Activated CD4-positive, CD25-positive, alpha-beta regulatory T cell treated with anti-CD3 and anti-CD28 coated beads, Interleukin-2, amount 50 U/mL, for 16 hours (primary cell): ENCODE data around the gene SELENOW.
"Not testable (repeated sequence)": the region's sequence is repeated elsewhere in the genome, so short reads cannot be mapped to it uniquely, and the experiment has no call there.

Experiments used
- DNase-seq: peaks from one replicate; pipeline ENCODE4 v3.0.0-alpha.2; 2020; ENCODE audit warnings: low read depth, low spot score

Gene SELENOW

DNA sequence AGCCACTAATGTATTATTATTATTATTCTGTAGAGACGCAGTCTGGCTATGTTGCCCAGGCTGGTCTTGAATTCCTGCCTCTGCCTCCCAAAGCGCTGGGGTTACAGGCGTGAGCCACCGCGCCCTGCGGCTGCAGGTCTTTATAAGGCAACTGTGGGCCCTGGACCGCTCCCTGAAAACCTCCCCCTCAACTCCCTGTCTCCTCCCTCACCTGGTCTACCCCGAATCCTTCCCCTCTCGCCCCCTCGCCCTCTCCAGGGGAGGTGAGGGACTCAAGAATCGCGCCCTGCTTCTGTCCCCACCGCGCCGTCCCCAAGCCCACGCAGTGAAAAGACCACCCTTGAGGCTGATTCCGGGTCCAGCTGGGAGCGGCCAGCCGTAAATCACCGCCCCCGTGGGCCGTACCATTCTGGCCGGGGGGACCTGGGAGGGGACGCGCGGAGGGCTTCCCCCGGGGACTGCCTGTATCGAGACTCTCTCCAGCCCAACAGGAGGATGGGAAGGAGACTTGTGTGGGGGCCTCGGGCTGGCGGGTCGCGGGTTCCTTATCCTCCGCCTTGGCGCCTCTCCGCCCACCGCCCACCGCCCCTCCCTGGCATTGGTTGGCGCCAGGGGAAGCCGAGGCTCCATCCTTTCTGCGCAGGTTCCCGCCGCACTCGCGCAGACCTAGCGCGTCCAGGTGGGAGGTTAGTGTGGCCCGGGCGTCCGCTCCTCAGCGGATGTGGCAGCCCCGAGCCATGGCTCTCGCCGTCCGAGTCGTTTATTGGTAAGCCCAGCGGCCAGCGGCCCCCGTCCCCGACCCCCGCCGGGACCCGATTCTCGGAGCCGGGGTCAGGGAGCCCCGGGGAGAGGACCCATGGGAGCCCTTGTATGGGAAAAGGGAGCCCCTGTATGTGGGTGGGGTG is at the start of gene SELENOW:
TSS of gene SELENOW (plus strand) at position 655 of the 905 bp plus-strand sequence. CDS start at position 738, 83 bp downstream.
- peak; percentile 49 for DNase-seq

- no peak for DNase-seq
These were observed 49.1 kb upstream of the SELENOW start for GRCh38 chr19:47729468-47729798.

DNA sequence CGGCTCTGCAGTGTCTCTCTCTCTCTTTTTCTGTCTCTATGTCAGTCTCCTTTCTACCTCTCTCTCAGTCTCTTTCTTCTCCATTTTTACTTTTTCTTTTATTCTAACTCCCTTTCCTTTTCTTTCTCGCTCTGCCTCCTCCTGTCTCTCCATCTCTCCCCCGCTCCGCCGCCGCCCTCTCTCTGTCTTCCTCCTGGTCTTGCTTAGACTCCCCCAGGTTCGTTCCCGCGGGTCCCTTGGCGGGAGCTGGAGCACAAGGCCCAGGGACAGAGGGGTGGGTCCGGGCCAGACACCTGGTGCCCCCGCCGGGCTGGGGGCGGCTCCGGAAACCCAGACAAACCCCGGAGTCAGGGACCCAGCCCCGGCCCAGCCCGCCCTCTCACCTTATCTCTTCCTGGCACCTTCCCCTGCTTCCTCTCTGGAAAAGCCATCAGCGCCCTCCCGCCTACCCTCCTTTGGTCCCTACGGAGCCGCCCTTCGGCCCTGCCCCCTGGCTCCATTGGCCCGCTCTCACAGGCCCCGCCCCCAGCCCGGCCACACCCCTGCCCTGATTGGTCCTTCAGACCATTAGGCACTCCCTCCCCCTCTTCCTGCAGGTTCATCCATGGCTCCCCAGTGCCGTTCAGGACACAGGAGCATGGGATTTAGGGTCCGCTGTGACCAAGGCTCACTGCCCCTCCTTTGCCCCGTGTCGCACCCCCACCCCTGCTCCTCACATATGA is 48.5 kb upstream of the SELENOW start:
- no peak for DNase-seq

GRCh38 chr19:47730521-47730889 is 48.0 kb upstream of the SELENOW start:
- no peak for DNase-seq

DNA sequence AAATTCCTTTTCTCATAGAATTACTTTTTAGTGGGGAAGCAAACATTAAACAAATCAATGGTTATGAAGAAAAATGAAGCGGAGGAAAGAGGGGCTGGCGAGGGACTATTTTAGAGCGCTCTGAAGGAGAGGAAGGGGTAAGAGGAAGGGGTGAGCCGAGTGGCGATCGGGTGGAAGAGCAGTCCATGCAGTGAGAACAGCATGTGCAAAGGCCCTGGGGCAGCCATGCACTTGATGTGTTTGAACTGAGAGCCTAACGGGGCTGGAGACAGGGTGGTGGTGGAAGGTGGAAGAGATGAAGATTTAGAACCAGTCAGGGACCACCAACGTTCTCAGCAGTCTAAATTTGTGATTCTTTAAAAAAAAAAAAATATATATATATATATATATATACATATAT is 47.6 kb upstream of the SELENOW start:
- no peak for DNase-seq

- no peak for DNase-seq
These were observed 43.4 kb upstream of the SELENOW start for GRCh38 chr19:47735131-47735530.

GRCh38 chr19:47740866-47741519 is 37.5 kb upstream of the SELENOW start:
- DNase-seq: no peak

GRCh38 chr19:47741544-47742140 is 36.9 kb upstream of the SELENOW start:
- no peak for DNase-seq

- DNase-seq: no peak
These were observed 35.9 kb upstream of the SELENOW start for GRCh38 chr19:47742634-47743033.

DNA sequence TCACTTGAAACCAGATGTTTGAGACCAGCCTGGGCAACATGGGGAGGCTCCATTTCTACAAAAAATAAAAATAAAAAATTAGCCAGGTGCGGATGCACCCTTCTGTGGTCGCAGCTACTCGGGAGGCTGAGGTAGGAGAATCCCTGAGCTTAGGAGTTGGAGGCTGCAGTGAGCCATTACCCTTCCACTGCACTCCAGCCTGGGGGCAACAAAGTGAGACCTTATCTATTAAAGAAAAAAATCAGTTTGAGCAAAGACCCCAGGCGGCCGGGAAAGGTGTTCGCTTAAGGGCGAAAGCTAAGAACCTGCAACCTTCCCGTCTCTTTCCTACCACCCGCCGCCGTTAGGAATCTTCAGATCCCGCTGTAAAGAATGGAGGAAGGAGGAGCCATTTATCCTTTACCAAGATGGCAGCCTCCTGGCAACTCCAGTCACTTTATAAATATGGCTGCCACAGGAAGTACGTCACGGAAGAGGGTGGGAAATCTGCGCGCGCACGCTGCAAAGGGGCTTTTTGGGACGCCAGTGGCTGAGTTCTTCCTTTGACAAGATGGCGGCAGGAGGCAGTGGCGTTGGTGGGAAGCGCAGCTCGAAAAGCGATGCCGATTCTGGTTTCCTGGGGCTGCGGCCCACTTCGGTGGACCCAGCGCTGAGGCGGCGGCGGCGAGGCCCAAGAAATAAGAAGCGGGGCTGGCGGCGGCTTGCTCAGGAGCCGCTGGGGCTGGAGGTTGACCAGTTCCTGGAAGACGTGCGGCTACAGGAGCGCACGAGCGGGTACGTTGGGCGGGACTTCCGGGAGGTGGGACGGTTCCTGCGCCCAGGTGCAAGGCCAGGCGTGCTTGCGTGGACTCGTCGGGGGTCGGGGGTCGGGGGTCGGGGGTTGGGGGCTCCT is 33.2 kb upstream of the SELENOW start, which contains the start of gene NOP53:
TSS of gene NOP53 (plus strand) at position 537 of the 892 bp plus-strand sequence. CDS start at position 551, 14 bp downstream.
- peak; percentile 96 for DNase-seq

DNA sequence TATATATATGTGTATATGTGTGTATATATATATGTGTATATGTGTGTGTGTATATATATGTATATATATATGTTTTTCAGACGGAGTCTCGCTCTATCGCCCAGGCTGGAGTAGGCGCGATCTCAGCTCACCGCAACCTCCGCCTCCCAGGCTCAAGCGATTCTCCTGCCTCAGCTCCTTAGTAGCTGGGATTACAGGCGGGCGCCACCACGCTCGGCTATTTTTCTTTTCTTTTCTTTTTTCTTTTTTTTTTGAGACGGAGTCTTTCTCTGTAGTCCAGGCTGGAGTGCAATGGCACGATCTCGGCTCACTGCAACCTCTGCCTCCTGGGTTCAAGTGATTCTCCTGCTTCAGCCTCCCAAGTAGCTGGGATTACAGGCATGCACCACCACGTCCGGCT is 32.4 kb upstream of the SELENOW start:
- not testable (repeated sequence) for DNase-seq

- no peak for DNase-seq
These were observed 29.2 kb upstream of the SELENOW start for GRCh38 chr19:47749326-47749725.

DNA sequence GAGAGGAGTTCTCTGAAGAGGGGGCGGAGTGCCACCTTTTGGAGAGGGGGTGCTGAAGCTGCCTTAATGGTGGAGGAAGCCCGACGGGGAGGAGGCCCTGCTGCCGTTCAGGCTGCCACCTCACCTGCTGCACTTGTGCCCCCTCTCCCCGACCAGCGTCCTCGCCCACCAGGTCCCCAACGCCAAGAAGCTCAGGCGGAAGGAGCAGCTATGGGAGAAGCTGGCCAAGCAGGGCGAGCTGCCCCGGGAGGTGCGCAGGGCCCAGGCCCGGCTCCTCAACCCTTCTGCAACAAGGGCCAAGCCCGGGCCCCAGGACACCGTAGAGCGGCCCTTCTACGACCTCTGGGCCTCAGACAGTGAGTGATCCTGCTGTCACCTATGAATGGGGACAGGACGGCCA is 27.8 kb upstream of the SELENOW start:
- no peak for DNase-seq

DNA sequence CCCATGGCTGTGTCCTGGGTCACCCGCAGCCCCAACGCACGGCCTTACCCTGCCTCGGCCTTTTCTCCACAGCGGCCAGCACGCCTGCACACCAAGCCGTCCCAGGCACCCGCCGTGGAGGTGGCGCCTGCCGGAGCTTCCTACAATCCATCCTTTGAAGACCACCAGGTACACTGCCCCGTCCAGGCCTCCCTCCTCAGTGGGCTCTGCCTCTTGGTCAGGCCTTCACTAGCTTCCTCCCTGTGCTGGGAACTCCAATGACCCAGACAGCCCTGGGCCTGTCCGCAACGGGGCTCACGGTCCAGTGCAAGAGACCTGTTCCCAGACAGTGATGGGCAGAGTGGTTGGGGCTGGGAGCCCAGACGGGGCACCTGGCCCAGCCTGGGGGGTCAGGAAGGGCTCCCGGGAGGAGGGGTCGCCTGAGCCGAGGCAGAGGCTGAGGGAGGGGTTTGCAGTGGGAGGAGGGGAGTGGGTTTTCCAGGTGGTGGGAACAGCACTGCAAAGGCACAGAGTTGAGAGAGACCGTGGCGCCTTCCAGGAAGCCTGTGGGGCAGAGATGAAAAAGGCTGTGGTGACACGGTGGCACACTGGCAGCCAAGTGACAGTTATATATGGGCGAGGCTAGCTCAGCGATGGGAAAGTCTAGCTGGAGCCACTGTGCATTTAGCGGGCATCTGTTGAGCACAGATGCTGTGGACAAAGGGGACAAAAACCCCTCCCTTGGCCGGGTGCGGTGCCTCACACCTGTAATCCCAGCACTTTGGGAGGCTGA is 25.9 kb upstream of the SELENOW start:
- no peak for DNase-seq

DNA sequence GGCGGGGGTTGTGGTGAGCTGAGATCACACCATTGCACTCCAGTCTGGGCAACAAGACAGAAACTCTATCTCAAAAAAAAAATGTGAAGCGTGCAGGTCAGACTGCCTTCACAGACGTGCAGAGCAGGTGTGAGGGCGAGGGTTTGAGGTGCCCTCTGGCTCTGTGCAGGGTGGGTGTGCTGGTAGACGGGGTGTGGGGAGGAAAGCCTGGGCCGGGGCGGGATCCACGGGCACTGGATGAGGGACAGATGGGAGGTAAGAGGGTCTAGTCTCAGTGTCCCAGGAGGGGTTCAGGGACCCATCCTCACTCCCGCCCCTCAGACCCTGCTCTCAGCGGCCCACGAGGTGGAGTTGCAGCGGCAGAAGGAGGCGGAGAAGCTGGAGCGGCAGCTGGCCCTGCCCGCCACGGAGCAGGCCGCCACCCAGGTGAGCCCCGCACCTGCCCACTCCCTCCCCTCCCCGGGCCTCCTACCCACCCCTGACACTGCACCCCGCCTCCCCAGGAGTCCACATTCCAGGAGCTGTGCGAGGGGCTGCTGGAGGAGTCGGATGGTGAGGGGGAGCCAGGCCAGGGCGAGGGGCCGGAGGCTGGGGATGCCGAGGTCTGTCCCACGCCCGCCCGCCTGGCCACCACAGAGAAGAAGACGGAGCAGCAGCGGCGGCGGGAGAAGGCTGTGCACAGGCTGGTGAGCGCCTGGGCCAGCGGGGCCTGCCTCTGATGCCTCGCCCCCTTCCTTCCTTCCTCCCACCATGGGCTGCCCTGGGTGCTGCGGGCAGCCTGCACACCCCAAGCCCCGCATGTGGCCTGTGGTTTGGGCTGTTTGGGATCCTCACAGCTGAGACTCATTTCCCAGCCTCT is 24.1 kb upstream of the SELENOW start:
- no peak for DNase-seq

GRCh38 chr19:47755065-47755761 is 23.3 kb upstream of the SELENOW start:
- DNase-seq: no peak

- no peak for DNase-seq
These were observed 22.5 kb upstream of the SELENOW start for GRCh38 chr19:47755762-47756626.

- no peak for DNase-seq
These were observed 21.9 kb upstream of the SELENOW start for GRCh38 chr19:47756627-47756929.
